GM18868 (cell line): ENCODE data around the gene ACD.

ENCODE experiments used
- ATAC-seq: cut with Tn5 transposase; IDR thresholded peaks from one replicate; pipeline ENCODE4 v1.9.1; 2021; ENCODE audit warnings: mild to moderate bottlenecking, moderate library complexity; ENCODE audit not compliant: unreplicated experiment

The ACD gene

GRCh38 chr16:67648088-67648763 lies 11.8 kb downstream of the ACD start:
- no peak for ATAC-seq

DNA sequence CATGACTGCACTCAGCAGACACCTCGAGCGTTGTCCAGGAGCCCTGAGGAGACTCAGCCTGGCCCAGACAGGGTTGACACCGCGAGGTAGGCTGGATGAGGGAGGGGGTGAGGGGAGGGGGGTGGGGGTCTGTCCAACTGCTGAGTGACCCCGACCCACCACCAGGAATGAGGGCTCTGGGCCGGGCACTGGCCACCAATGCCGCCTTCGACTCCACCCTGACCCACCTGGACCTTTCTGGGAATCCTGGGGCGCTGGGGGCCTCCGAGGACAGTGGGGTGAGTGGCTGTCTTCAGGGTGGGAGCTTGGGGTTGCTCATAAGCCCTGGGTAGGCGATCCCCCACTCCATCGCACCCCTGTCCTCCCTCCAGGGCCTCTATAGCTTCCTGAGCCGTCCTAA lies 12.4 kb downstream of the ACD start:
- ATAC-seq, result no peak

DNA sequence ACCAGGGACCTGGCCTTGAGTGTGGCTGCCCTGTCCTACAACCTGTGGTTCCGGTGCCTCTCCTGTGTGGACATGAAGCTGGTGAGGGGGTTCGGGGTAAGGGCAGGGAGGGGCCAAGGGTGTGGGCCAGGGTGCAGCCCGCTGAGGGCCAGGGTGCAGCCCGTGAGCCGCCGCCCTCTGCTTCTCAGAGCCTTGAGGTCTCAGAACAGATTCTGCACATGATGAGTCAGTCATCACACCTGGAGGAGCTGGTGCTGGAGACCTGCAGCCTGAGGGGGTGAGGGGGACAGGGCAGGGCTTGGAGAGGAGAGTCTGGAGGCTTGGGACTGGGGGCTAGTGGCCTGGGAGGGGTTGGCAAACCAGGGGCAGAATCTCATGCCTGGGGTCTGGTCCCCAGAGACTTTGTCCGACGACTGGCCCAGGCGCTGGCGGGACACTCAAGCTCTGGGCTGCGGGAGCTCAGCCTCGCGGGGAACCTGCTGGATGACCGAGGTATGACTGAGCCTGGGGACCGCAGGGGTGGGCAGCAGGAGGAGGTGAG lies 12.9 kb downstream of the ACD start:
- ATAC-seq, result no peak

- ATAC-seq, result no peak
Observed at GRCh38 chr16:67645397-67646121, 14.5 kb downstream of the ACD start.

GRCh38 chr16:67644038-67644437 lies 16.0 kb downstream of the ACD start:
- ATAC-seq, result no peak

DNA sequence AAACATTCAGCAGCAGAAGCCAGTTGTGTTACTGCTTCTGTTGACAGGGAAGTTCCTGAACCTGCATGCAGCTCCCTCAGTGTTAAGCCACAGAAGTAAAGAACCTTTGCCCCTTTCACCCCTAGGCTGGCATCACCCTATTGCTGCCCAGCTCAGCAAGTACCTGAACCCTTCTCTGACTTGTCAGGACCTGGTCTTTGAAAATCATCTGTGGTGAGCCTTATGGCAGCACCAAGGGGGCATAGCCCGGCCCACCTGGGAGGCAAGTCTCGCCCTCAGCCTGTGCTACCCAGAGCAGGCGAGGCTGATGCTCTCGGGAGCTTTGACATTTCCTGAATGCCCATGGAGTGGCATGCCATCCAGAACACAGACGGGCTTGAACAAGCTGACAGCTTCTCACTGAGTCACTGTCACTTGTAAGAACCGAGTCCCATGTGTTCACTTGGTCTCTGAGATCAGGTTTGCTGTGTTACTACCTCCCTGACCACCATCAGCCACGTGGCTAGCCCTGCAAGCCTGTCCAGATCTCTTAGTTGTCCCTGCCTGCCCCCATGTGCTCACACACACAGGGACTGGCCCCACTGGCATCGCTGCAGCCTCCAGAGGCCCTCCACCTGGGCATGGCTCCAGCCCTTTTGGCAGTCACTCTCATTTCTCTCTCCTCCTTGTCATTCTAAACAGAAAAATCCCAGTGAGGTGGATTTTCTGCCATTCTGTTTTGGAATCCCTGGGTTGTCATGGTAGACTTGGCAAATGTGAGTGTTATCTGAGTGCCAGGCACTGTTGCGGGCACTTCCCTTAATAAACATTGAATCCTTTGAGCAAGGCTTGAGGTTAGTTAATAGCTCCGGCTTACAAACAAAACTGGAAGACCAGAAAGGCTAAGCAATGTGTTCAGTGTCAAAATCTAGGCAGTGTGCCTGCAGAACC lies 18.0 kb downstream of the ACD start:
- ATAC-seq, result no peak

DNA sequence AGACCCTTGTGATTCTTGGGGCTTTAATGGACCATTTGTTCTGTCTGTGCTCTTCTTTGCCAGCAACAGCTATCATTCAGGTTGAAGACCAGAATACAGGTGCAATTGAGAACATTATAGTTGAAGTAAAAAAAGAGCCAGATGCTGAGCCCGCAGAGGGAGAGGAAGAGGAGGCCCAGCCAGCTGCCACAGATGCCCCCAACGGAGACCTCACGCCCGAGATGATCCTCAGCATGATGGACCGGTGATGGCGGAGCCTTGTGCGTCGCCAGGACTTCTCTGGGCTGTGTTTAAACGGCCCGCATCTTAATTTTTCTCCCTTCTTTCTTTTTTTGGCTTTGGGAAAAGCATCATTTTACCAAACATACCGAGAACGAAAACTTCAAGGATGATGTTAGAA lies 22.4 kb downstream of the ACD start:
- ATAC-seq, result no peak

- ATAC-seq, result no peak
Observed at GRCh38 chr16:67636713-67637112, 23.3 kb downstream of the ACD start.

GRCh38 chr16:67632415-67633172 lies 27.5 kb downstream of the ACD start:
- no peak for ATAC-seq

GRCh38 chr16:67628216-67628615 lies 31.8 kb downstream of the ACD start:
- no peak for ATAC-seq

DNA sequence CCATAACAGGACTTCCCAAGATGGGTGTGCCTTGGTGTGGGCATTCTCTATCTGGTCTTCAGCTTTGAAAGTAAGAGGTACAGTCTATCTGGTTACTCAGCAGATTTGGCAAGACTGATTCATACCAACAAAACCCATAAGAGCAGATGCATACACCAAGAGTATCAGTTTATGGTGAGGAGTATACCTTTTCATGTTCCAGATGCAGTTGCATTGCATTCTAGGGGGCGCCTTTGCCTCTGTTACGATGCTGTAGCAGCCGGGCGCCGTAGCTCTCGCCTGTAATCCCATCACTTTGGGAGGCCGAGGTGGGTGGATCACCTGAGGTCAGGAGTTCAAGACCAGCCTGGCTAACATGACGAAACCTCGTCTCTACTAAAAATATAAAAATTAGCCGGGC lies 46.3 kb downstream of the ACD start:
- no peak for ATAC-seq

DNA sequence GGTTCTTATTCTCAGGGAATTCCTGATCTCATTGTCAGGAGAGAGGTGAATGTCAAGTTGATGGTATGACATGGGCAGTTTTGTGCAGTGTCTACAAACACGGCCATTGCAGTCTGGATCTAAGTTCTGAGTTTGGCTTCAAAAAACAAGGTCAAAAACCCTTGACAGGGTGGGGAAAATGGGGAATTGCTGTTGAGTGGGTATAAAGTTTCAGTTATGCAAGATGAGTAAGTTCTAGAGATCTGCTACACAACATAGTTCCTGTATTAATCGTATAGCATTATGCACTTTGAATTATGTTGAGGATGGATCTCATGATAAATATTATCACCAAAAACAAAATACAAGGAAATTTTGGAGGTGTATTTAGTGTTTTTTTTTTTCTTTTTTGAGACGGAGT lies 51.7 kb downstream of the ACD start:
- no peak for ATAC-seq
